HCT116 (cell line): Measurements from ENCODE around the gene TTC27. TPM values are rescaled to one million over a fixed set of nuclear protein-coding genes. Genes with fewer than 3 reads are reported as not detected.
"Not testable (repeated sequence)": the region's sequence is repeated elsewhere in the genome, so short reads cannot be mapped to it uniquely, and the experiment has no call there.

Experiments used
- ATAC-seq: fragments of 200-7000 bp; cut with Tn5 transposase; 2 replicates; pipeline ENCODE4 v1.9.1; 2020; ENCODE audit warnings: mild to moderate bottlenecking, moderate library complexity
- BruUV-seq: library from RNA; stranded (reverse); fragments of 400-500 nt; replicated peaks from 2 replicates; lab custom pipeline; 2021; lab: Mats Ljungman, UMichigan
- CTCF ChIA-PET: fragments of 300-600 bp; sonication (Branson Sonifier 250); formaldehyde crosslinking; loops from one replicate; lab custom pipeline; 2021; ENCODE audit warnings: antibody characterized with exemption; lab: Charles Lee
- POLR2A ChIA-PET: fragments of 300-600, 350-600 bp; sonication (Branson Sonifier 250); formaldehyde crosslinking; loops from one replicate; lab custom pipeline; 2021; ENCODE audit warnings: antibody characterized with exemption; lab: Charles Lee
- RAD21 ChIA-PET, 2 experiments: fragments of 300-600 bp; sonication (Branson Sonifier 250); formaldehyde crosslinking; loops; one replicate each; lab custom pipeline; 2023; ENCODE audit warnings: low total read pairs in 2 of 2; ENCODE audit not compliant: uncharacterized antibody in 2 of 2, unreplicated experiment in 2 of 2, low non-redundant PET in 1 of 2; lab: Charles Lee
- DNase-seq: peaks from one replicate; pipeline ENCODE4 v3.0.0-alpha.2; 2010; ENCODE audit warnings: low read depth, low spot score
- H2AFZ ChIP-seq: fragments of 200-600 bp; shearing (Covaris generic), sonication (generic); 2 replicates; pipeline ENCODE4 v1.6.1; 2017; ENCODE audit warnings: low read depth, mixed run types, mixed read lengths, antibody characterized with exemption, low read length; ENCODE audit not compliant: poor library complexity, severe bottlenecking
- H3K27ac ChIP-seq: 2 replicates; pipeline ENCODE4 v1.5.1; 2012; ENCODE audit warnings: low read depth, low read length
- H3K27me3 ChIP-seq: fragments of 200-600 bp; sonication (generic); 2 replicates; pipeline ENCODE4 v1.6.1; 2016; ENCODE audit warnings: mixed run types, low read length, mixed read lengths; ENCODE audit not compliant: insufficient read depth
- H3K36me3 ChIP-seq, 2 experiments: fragments of 200-500 bp in 1 of 2; fragments of 200-600 bp in 1 of 2; sonication (Bioruptor generic) in 1 of 2; sonication (generic) in 1 of 2; 2 replicates each; pipeline versions ENCODE4 v1.5.1 to v1.6.1; 2014 to 2016; ENCODE audit warnings: low read length in 2 of 2, inconsistent platforms in 1 of 2, mixed read lengths in 1 of 2, mixed run types in 1 of 2; ENCODE audit not compliant: insufficient read depth in 2 of 2, control insufficient read depth in 1 of 2
- H3K4me1 ChIP-seq, 2 experiments: fragments of 200-600 bp in 1 of 2; sonication (generic) in 1 of 2; 2 replicates each; pipeline versions ENCODE4 v1.5.1 to v1.6.1; 2012 to 2017; ENCODE audit warnings: low read length in 2 of 2, inconsistent platforms in 1 of 2, mild to moderate bottlenecking in 1 of 2, mixed read lengths in 1 of 2, mixed run types in 1 of 2, moderate library complexity in 1 of 2; ENCODE audit not compliant: insufficient read depth in 2 of 2, control insufficient read depth in 1 of 2
- H3K4me2 ChIP-seq: fragments of 200-600 bp; sonication (generic); 2 replicates; pipeline ENCODE4 v1.6.1; 2017; ENCODE audit warnings: mixed run types, low read length, mixed read lengths
- H3K4me3 ChIP-seq, 2 experiments: fragments of 200-600 bp in 1 of 2; sonication (generic) in 1 of 2; replicated peaks in 1 of 2; 2 replicates each; pipeline ENCODE4 v1.5.1; 2011 to 2016; ENCODE audit warnings: low read length in 2 of 2, control low read depth in 1 of 2, low read depth in 1 of 2, mild to moderate bottlenecking in 1 of 2, mixed read lengths in 1 of 2, mixed run types in 1 of 2
- H3K79me2 ChIP-seq: fragments of 200-600 bp; sonication (generic); 2 replicates; pipeline ENCODE4 v1.6.1; 2017; ENCODE audit warnings: mild to moderate bottlenecking, mixed run types, low read length, moderate library complexity, mixed read lengths; ENCODE audit not compliant: insufficient read depth
- H3K9ac ChIP-seq: fragments of 200-600 bp; sonication (generic); 2 replicates; pipeline ENCODE4 v1.6.1; 2016; ENCODE audit warnings: low read length, mixed read lengths
- H3K9me2 ChIP-seq: fragments of 200-600 bp; sonication (generic), shearing (Covaris generic); 2 replicates; pipeline ENCODE4 v1.6.1; 2017; ENCODE audit warnings: mixed run types, mild to moderate bottlenecking, moderate library complexity; ENCODE audit not compliant: insufficient read depth
- H3K9me3 ChIP-seq, 2 experiments: fragments of 200-500 bp in 1 of 2; fragments of 200-600 bp in 1 of 2; sonication (Bioruptor generic) in 1 of 2; sonication (generic) in 1 of 2; 2 replicates each; pipeline ENCODE4 v1.6.1; 2014 to 2017; ENCODE audit warnings: low read length in 2 of 2, mixed read lengths in 2 of 2, inconsistent platforms in 1 of 2, low read depth in 1 of 2, mild to moderate bottlenecking in 1 of 2, mixed run types in 1 of 2, moderate library complexity in 1 of 2; ENCODE audit not compliant: control insufficient read depth in 1 of 2, insufficient read depth in 1 of 2
- H4K20me1 ChIP-seq: fragments of 200-600 bp; sonication (generic), shearing (Covaris generic); 2 replicates; pipeline ENCODE4 v1.6.1; 2017; ENCODE audit warnings: mixed run types, mild to moderate bottlenecking, moderate library complexity; ENCODE audit not compliant: insufficient read depth
- CEBPB ChIP-seq: IDR thresholded peaks from 2 replicates; pipeline ENCODE4 v1.6.1; 2012; ENCODE audit warnings: low read depth
- EGR1 ChIP-seq: IDR thresholded peaks from 2 replicates; pipeline ENCODE4 v1.6.1; 2012; ENCODE audit warnings: low read depth
- FOSL1 ChIP-seq: IDR thresholded peaks from 2 replicates; pipeline ENCODE4 v1.6.1; 2012; ENCODE audit warnings: low read depth
- JUND ChIP-seq: IDR thresholded peaks from 2 replicates; pipeline ENCODE4 v1.6.1; 2012
- POLR2A ChIP-seq: IDR thresholded peaks from 2 replicates; pipeline ENCODE4 v1.7.0; 2011; ENCODE audit warnings: borderline replicate concordance; ENCODE audit not compliant: insufficient read depth, insufficient read length; ENCODE audit errors: extremely low read depth
- RAD21 ChIP-seq: IDR thresholded peaks from 2 replicates; pipeline ENCODE4 v1.6.1; 2012; ENCODE audit warnings: low read depth, mild to moderate bottlenecking
- REST ChIP-seq: IDR thresholded peaks from 2 replicates; pipeline ENCODE4 v1.6.1; 2012; ENCODE audit warnings: low read depth
- YY1 ChIP-seq: IDR thresholded peaks from 2 replicates; pipeline ENCODE4 v1.6.1; 2011; ENCODE audit warnings: low read length, low read depth, moderate library complexity, mild to moderate bottlenecking; ENCODE audit not compliant: insufficient replicate concordance; ENCODE audit errors: extremely low read depth
- ZBTB33 ChIP-seq: IDR thresholded peaks from 2 replicates; pipeline ENCODE4 v1.6.1; 2011; ENCODE audit warnings: mild to moderate bottlenecking, low read length, moderate library complexity; ENCODE audit not compliant: insufficient replicate concordance; ENCODE audit errors: extremely low read depth
- intact Hi-C: fragments of 100-400 bp; cut with micrococcal nuclease; formaldehyde crosslinking; loops from 2 replicates; pipeline ENCODE4 v1.10.0; 2022
- total RNA-seq: library from RNA; stranded (reverse); gene quantifications from one replicate; pipeline ENCODE4 v1.2.1, GENCODE V29; 2021; ENCODE audit not compliant: unreplicated experiment

TTC27 gene
- total RNA-seq, 1 experiment from 2014 or later, result 24.4 TPM

GRCh38 chr2:32633040-32633439, 5.2 kb downstream of the TTC27 start:
- no peak overlapping the region for H3K9ac ChIP-seq
- ATAC-seq (no peak), DNase-seq (no peak)
- H4K20me1 ChIP-seq, result no peaks in the 10 kb centered on the region
- RAD21 ChIA-PET, result no interaction called here
- H3K79me2 ChIP-seq, result peaks cover 21% of the 10 kb centered on the region; the same call in 1 of the 2 replicates
- POLR2A ChIA-PET, result no interaction called here
- no peak for TF ChIP-seq REST
- no peak for TF ChIP-seq YY1
- no peak for TF ChIP-seq JUND
- TF ChIP-seq POLR2A, result no peak
- TF ChIP-seq EGR1, result no peak
- TF ChIP-seq CEBPB, result no peak
- no peak for TF ChIP-seq ZBTB33
- no peak for TF ChIP-seq FOSL1
- no peak for TF ChIP-seq RAD21
- H3K27ac ChIP-seq, result no peak overlapping the region
- peaks cover 0 to 11% of the 10 kb centered on the region in 2 experiments; a peak in 3 of 4 replicates for H3K4me1 ChIP-seq
- CTCF ChIA-PET, result no interaction called here
- H3K27me3 ChIP-seq, result no peaks in the 10 kb centered on the region
- H3K4me2 ChIP-seq, result no peak overlapping the region
- H3K4me3 ChIP-seq, result no peak overlapping the region
- H3K9me3 ChIP-seq, result no peaks in the 10 kb centered on the region
- no peak overlapping the region for H2AFZ ChIP-seq
- no peaks in the 10 kb centered on the region for H3K9me2 ChIP-seq
- BruUV-seq, result no TSS peak
- peaks cover 0 to 6% of the 10 kb centered on the region in 2 experiments; a peak in 2 of 4 replicates for H3K36me3 ChIP-seq
- intact Hi-C loops, result no loop called here

GRCh38 chr2:32638548-32638947, 10.7 kb downstream of the TTC27 start:
- RAD21 ChIA-PET, intact Hi-C loops, H3K9ac ChIP-seq, DNase-seq, H3K27me3 ChIP-seq, H2AFZ ChIP-seq, H3K79me2 ChIP-seq, H3K27ac ChIP-seq, H3K4me1 ChIP-seq, H4K20me1 ChIP-seq, H3K4me3 ChIP-seq, H3K4me2 ChIP-seq, ATAC-seq, BruUV-seq, H3K9me3 ChIP-seq, POLR2A ChIA-PET, H3K9me2 ChIP-seq, CTCF ChIA-PET: not testable (repeated sequence)
- peaks cover 4 to 12% of the 10 kb centered on the region in 2 experiments; a peak in 3 of 4 replicates for H3K36me3 ChIP-seq
